Cardiac septum (tissue), 1 donor: ENCODE results near the gene GOLGA3. TPM values are rescaled to one million over a fixed set of nuclear protein-coding genes. Genes with fewer than 3 reads are reported as not detected.
"Not testable (repeated sequence)": the region's sequence is repeated elsewhere in the genome, so short reads cannot be mapped to it uniquely, and the experiment has no call there.

ENCODE experiments used
- DNase-seq: peaks from one replicate; pipeline ENCODE4 v3.0.0-alpha.2; 2020; ENCODE audit warnings: low spot score
- intact Hi-C: fragments of 100-400 bp; cut with DNase I; formaldehyde crosslinking; loops from one replicate; pipeline ENCODE4 v1.14.0; 2022
- total RNA-seq: library from RNA; stranded (reverse); fragmentation: NEBNext Ultra II Directional; extraction: Animal tissue kit (Norgen Biotek cat#: 25700); gene quantifications from one replicate; pipeline ENCODE4 v1.2.1, GENCODE V29; 2021
- donor health status: DM: no; HTN: no; CAD: no.

GOLGA3 gene
- total RNA-seq, 1 donor from 2014 or later, result 50.1 TPM

DNA sequence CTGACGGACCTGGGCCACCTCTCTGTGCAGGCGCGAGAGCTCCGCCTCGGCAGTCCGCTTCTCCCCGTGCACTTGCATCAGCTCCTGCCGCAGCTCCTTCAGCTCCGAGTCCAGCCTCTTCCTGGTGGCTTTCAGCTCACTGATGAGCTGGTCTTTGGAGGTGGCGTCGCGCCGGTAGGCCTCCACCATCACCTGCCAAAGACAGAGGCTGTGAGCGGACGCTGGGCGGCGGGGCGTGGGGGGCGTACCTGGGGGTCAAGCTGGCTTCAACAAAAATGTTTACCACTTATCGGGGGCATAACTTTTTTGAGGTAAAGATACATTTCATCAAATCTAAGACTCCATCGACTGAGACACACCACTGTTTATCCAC, 39.6 kb downstream of the GOLGA3 start:
- no peak for DNase-seq
- intact Hi-C loops, result no loop called here

GRCh38 chr12:132788375-132789098, 40.1 kb downstream of the GOLGA3 start:
- DNase-seq, result no peak

GRCh38 chr12:132787877-132788276, 40.8 kb downstream of the GOLGA3 start:
- no peak for DNase-seq
- intact Hi-C loops, result no loop called here

More at GRCh38 chr12:132788375-132789098, 40.1 kb downstream of the GOLGA3 start:
- intact Hi-C loops, result no loop called here

DNA sequence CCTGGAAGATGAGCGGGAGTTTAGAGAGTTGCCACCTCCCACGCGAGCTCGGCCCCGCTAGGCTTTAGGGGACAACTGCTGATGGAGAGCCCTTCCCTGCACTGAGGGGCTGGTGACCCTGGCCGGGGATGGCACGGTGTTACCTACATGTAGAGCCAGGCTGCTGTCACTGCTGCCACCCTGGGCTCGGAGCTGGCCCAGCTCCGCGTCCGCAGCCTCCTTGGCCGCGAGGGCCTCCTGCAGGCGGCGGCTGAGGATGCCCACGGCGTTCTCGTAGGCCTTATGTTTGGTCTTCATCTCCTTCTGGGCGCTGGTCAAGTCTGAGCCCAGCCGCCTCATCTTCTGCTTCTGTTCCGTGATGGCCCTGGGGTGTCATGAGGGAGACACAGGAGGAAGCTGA, 42.5 kb downstream of the GOLGA3 start:
- intact Hi-C loops, result no loop called here
- DNase-seq, result no peak

DNA sequence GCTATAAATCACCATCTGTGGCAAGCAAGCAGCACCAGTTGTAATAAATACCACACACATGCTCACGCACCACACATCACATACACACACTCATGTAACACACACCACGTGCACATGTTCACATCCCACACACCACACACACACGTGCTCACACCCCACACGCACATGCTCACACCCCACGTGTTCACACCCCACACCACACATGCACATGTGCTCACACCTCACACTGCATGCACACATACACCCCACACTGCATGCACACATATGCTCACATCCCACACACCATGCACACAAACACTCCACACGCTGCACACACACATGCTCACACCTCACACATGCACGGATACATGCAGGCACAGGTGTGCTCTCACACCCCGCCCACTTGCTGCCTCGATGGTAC, 44.1 kb downstream of the GOLGA3 start:
- no peak for DNase-seq
- intact Hi-C loops, result no loop called here

GRCh38 chr12:132783917-132784531, 44.6 kb downstream of the GOLGA3 start:
- DNase-seq, result no peak
- intact Hi-C loops, result no loop called here

- no peak for DNase-seq
- intact Hi-C loops, result no loop called here
Measured at GRCh38 chr12:132781938-132782337, 46.7 kb downstream of the GOLGA3 start.

DNA sequence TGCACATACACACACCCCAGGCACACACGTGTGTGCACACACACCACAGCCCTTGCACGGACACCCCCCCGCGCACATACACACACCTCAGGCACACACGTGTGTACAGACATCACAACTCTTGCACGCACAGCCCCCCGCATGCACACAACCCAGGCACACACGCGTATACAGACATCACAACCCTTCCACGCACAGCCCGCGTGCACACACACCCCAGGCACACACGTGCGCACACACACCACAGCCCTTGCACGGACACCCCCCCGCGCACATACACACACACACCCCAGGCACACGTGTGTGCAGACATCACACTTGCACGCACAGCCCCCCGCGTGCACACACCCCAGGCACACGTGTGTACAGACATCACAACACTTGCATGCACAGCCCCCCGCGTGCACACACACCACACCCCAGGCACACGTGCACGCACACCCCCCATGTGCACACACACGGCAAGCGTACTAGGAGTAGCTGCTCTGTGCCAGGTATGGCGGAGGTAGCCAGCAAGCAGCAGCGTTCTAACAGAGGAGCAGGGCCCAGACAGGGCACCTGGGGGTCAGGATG, 48.8 kb downstream of the GOLGA3 start:
- DNase-seq, result no peak
- intact Hi-C loops, result no loop called here

- intact Hi-C loops, result no loop called here
- no peak for DNase-seq
Measured at GRCh38 chr12:132777614-132778013, 51.1 kb downstream of the GOLGA3 start.

- DNase-seq, result no peak
- intact Hi-C loops, result no loop called here
Measured at GRCh38 chr12:132776816-132777568, 51.7 kb downstream of the GOLGA3 start.

DNA sequence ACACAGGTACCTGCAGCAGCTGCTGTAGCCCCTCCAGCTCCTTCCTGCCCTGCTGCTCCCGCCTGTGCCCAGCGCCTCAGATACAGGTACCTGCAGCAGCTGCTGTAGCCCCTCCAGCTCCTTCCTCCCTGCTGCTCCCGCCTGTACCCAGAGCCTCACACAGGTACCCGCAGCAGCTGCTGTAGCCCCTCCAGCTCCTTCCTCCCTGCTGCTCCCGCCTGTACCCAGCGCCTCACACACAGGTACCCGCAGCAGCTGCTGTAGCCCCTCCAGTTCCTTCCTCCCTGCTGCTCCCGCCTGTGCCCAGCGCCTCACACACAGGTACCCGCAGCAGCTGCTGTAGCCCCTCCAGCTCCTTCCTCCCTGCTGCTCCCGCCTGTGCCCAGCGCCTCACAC, 52.4 kb downstream of the GOLGA3 start:
- DNase-seq, intact Hi-C loops: not testable (repeated sequence)

- DNase-seq, result no peak
- intact Hi-C loops, result no loop called here
Measured at GRCh38 chr12:132775502-132776229, 53.0 kb downstream of the GOLGA3 start.

DNA sequence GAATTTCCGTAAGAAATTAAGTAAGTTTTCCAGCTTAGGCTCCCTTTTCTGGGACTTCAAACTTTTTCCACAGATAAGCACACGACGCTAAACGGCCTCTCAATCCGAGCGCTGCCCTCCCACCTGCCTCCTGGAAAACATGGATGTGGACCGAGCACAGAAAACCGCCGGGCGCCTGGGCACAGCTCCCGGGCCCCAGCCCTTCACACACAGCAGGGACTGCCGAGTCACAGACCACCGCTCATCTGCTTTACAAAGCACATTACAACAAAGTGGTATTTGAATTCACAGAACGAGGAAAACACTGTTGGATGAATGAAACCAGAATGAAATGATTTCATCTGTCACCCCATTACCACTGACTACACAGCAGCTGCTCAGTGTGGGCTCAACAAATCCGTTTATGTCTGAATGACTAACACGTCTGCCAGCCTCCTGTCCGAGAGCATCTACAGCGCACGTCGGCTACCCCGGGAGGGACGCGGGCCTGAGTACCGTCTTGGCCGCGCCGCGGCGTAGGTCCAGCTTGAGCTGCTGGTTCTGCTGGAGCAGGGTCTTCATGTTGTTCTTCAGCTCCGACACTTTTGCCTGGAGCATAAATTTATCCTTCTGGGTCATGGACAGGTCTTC, 53.9 kb downstream of the GOLGA3 start:
- intact Hi-C loops, result no loop called here
- no peak for DNase-seq

GRCh38 chr12:132774159-132774558, 54.5 kb downstream of the GOLGA3 start:
- intact Hi-C loops, result no loop called here
- DNase-seq, result no peak

DNA sequence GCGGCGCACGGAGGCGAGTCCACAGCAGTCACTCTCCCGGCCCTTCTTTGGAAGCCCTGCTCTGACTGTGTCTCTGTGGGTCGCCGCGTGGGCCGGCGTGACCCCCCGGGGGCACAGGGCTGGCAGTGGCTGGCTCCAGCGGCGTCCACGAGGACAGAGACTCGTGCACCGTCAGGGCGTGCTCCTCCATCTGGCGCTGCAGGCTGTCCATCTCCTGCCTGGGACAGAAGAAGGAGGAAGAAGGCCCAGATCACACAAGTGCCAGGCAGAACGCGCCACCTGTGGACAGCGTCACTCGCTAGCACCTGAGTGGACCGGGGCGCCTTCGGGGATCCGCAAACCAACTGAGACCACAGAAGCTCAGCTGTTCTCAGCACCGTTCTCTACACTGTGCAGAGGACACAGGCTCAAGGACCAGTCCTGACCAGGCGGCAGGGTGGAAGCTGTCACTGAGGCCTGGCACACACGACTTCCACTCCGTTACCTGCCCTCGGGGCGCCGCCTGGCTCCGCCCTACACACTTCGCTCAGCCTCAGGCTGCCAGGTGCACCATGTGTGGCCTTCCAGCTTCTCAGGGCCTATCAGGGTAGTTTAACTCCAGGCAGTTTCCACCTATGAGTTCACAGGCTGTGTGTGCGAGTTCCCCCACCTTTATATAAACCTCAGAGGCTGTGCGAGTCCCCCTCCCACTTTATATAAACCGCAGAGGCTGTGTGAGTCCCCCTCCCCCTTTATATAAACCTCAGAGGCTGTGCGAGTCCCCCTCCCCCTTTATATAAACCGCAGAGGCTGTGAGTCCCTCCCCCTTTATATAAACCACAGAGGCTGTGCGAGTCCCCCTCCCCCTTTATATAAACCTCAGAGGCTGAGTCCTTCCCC, 55.4 kb downstream of the GOLGA3 start:
- DNase-seq, result no peak
- intact Hi-C loops, result no loop called here

DNA sequence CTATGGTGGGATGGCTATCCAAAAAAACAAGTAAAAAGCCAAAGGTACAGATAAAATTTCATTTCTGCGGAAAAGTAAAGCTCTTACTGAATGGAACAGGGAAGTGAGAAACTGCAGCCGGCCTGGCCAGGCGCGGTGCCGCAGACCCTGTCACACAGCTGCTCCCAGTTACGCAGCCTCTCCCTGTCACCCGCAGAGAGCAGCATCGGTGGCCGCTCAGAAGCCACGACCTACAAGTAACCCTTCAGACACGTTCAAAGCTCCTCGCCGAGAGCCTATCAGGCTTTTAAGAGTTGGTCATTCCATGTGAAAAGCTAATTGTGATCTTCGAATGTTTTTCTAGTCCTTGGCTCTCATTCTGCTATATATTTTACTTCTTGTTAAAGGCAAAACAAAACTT, 56.1 kb downstream of the GOLGA3 start:
- intact Hi-C loops, result no loop called here
- DNase-seq, result no peak

DNA sequence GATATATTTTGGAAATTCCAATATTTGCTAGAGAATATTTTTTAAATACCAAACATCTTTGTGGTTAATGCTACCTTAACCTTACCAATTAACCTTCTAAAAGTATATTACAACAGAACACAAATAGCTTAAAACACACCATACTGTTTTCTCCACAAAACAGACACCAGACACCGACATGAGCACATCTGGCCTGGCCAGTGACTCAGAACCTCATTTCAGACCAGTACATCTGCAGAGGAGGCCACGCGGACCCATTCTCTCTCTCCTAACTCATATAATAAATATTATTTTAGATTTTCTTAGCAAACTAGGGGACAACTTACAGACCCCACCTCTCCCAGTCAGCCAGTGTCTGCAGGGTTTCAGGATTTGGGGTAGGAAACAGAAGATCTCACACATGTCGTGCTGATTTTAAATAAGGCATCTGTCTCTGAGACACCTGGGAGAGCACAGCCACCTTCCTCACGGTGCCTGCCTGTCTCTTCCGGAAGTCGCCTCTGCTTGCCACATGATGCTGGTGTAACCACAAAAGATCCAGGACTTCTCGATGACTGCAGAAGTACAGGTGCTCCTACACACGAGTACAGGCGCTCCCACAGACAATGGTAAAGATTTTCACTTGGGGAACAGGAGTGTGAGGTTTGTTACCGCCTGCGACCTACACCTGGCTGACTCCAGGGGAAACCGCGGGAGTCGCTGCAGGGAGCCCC, 57.4 kb downstream of the GOLGA3 start:
- intact Hi-C loops, result no loop called here
- DNase-seq, result no peak
